H1 (cell line): ENCODE data around the gene LY6G6D. TPM values are rescaled to one million over a fixed set of nuclear protein-coding genes. Genes with fewer than 3 reads are reported as not detected.

Experiments used
- CTCF ChIA-PET: fragments of 300-600 bp; sonication (Branson Sonifier 250); formaldehyde crosslinking; loops from one replicate; lab custom pipeline; 2021; ENCODE audit not compliant: partially characterized antibody; lab: Charles Lee
- POLR2A ChIA-PET: fragments of 300-600 bp; sonication (Branson Sonifier 250); formaldehyde crosslinking; loops from one replicate; lab custom pipeline; 2021; ENCODE audit warnings: inconsistent platforms; ENCODE audit not compliant: partially characterized antibody; lab: Charles Lee
- DNase-seq, 2 experiments: peaks; one replicate each; pipeline versions ENCODE4 v3.0.0 to v3.0.0-alpha.2; 2010 to 2022; ENCODE audit warnings: low spot score in 2 of 2, low read depth in 1 of 2, mixed read lengths in 1 of 2
- FAIRE-seq: peaks from 2 replicates; lab custom pipeline; 2011; peaks lifted over from hg19 to GRCh38; lab: Jason Lieb, UNC
- H2AFZ ChIP-seq: 2 replicates; pipeline ENCODE4 v1.8.1; 2012; ENCODE audit warnings: low read length, inconsistent platforms
- H2AK5ac ChIP-seq: 2 replicates; pipeline ENCODE4 v1.6.1; 2013; ENCODE audit warnings: low read depth, low read length
- H2BK120ac ChIP-seq: replicated peaks from 2 replicates; pipeline ENCODE3; 2013; ENCODE audit warnings: low read depth, low read length, inconsistent platforms
- H2BK12ac ChIP-seq: 2 replicates; pipeline ENCODE4 v1.6.1; 2013; ENCODE audit warnings: low read depth, low read length
- H2BK15ac ChIP-seq: 2 replicates; pipeline ENCODE4 v1.6.1; 2013; ENCODE audit warnings: low read length
- H2BK20ac ChIP-seq: 2 replicates; pipeline ENCODE4 v1.6.1; 2013; ENCODE audit warnings: low read length
- H2BK5ac ChIP-seq: 2 replicates; pipeline ENCODE4 v1.6.1; 2013; ENCODE audit warnings: low read depth, low read length
- H3K14ac ChIP-seq: 2 replicates; pipeline ENCODE4 v1.6.1; 2013; ENCODE audit warnings: inconsistent platforms; ENCODE audit not compliant: insufficient read length
- H3K18ac ChIP-seq: 2 replicates; pipeline ENCODE4 v1.6.1; 2013; ENCODE audit warnings: low read length; ENCODE audit errors: extremely low read depth
- H3K23ac ChIP-seq: 2 replicates; pipeline ENCODE4 v1.6.1; 2013; ENCODE audit warnings: inconsistent platforms; ENCODE audit not compliant: insufficient read length
- H3K23me2 ChIP-seq: 2 replicates; pipeline ENCODE4 v1.6.1; 2013; ENCODE audit warnings: low read depth, low read length
- H3K27ac ChIP-seq: 2 replicates; pipeline ENCODE4 v1.6.1; 2011; ENCODE audit warnings: low read depth, low read length, inconsistent platforms
- H3K27me3 ChIP-seq, 4 experiments: replicated peaks in 1 of 4; 1 replicate in 1 of 4; 2 replicates in 3 of 4; pipeline versions ENCODE4 v1.6.1 to v1.8.1; 2011 to 2013; ENCODE audit warnings: low read length in 3 of 4, mild to moderate bottlenecking in 3 of 4, inconsistent platforms in 2 of 4, mixed read lengths in 2 of 4, moderate library complexity in 1 of 4; ENCODE audit not compliant: control insufficient read depth in 3 of 4, insufficient read depth in 3 of 4; ENCODE audit errors: extremely low read depth in 1 of 4
- H3K36me3 ChIP-seq, 4 experiments: 2 replicates each; pipeline versions ENCODE4 v1.6.1 to v1.8.1; 2011 to 2013; ENCODE audit warnings: mild to moderate bottlenecking in 4 of 4, low read length in 3 of 4, moderate library complexity in 2 of 4, control low read depth in 1 of 4, inconsistent platforms in 1 of 4; ENCODE audit not compliant: insufficient read depth in 4 of 4, control insufficient read depth in 2 of 4
- H3K4ac ChIP-seq: replicated peaks from 2 replicates; pipeline ENCODE3; 2013; ENCODE audit warnings: low read length, low read depth, mixed read lengths, inconsistent platforms; ENCODE audit not compliant: insufficient read length
- H3K4me1 ChIP-seq, 4 experiments: replicated peaks in 1 of 4; 1 replicate in 1 of 4; 2 replicates in 3 of 4; pipeline versions ENCODE4 v1.6.1 to v1.8.1; 2011 to 2013; ENCODE audit warnings: low read length in 3 of 4, inconsistent platforms in 2 of 4, mixed read lengths in 1 of 4; ENCODE audit not compliant: insufficient read depth in 4 of 4, control insufficient read depth in 3 of 4
- H3K4me2 ChIP-seq, 2 experiments: 2 replicates each; pipeline versions ENCODE4 v1.6.1 to v1.8.1; 2011 to 2013; ENCODE audit warnings: low read depth in 2 of 2, low read length in 2 of 2, control low read depth in 1 of 2, inconsistent platforms in 1 of 2, mild to moderate bottlenecking in 1 of 2; ENCODE audit not compliant: insufficient read depth in 1 of 2
- H3K4me3 ChIP-seq, 4 experiments: fragments of 200-600, 300-600 bp in 1 of 4; sonication (generic), shearing (Covaris generic), sonication (Bioruptor Twin) in 1 of 4; 2 replicates each; pipeline versions ENCODE4 v1.5.1 to v1.8.1; 2011 to 2016; ENCODE audit warnings: low read length in 4 of 4, low read depth in 3 of 4, control low read depth in 2 of 4, inconsistent platforms in 2 of 4, mild to moderate bottlenecking in 2 of 4, mixed read lengths in 1 of 4, moderate library complexity in 1 of 4; ENCODE audit not compliant: insufficient read depth in 2 of 4; ENCODE audit errors: extremely low read depth in 1 of 4
- H3K56ac ChIP-seq: replicated peaks from 2 replicates; pipeline ENCODE3; 2013; ENCODE audit warnings: low read depth, mild to moderate bottlenecking, mixed read lengths, low read length, inconsistent platforms; ENCODE audit not compliant: insufficient read length
- H3K79me1 ChIP-seq: 2 replicates; pipeline ENCODE4 v1.6.1; 2013; ENCODE audit warnings: low read depth, low read length, control low read depth
- H3K79me2 ChIP-seq, 2 experiments: 2 replicates each; pipeline versions ENCODE4 v1.6.1 to v1.8.1; 2012 to 2013; ENCODE audit warnings: low read length in 2 of 2, mild to moderate bottlenecking in 2 of 2, inconsistent platforms in 1 of 2; ENCODE audit not compliant: insufficient read depth in 2 of 2, control insufficient read depth in 1 of 2
- H3K9ac ChIP-seq, 4 experiments: replicated peaks in 1 of 4; 1 replicate in 1 of 4; 2 replicates in 3 of 4; pipeline versions ENCODE4 v1.6.1 to v1.8.1; 2011 to 2013; ENCODE audit warnings: low read depth in 3 of 4, low read length in 3 of 4, control low read depth in 2 of 4, mild to moderate bottlenecking in 2 of 4, moderate library complexity in 2 of 4, inconsistent platforms in 1 of 4; ENCODE audit errors: extremely low read depth in 1 of 4
- H3K9me3 ChIP-seq, 2 experiments: 2 replicates each; pipeline versions ENCODE4 v1.6.1 to v1.8.1; 2012 to 2013; ENCODE audit warnings: mild to moderate bottlenecking in 2 of 2, moderate library complexity in 2 of 2, control low read depth in 1 of 2, inconsistent platforms in 1 of 2, low read depth in 1 of 2, low read length in 1 of 2, mixed read lengths in 1 of 2; ENCODE audit not compliant: insufficient read depth in 2 of 2
- H4K20me1 ChIP-seq, 2 experiments: replicated peaks in 1 of 2; 2 replicates each; pipeline versions ENCODE3 to v1.8.1; 2011 to 2013; ENCODE audit warnings: inconsistent platforms in 2 of 2, low read length in 2 of 2, mild to moderate bottlenecking in 1 of 2; ENCODE audit not compliant: insufficient read depth in 2 of 2, control insufficient read depth in 1 of 2
- H4K5ac ChIP-seq: 2 replicates; pipeline ENCODE4 v1.6.1; 2013; ENCODE audit warnings: low read length, low read depth, mixed read lengths, inconsistent platforms; ENCODE audit not compliant: insufficient read length
- H4K8ac ChIP-seq: 2 replicates; pipeline ENCODE4 v1.8.0; 2013; ENCODE audit warnings: mild to moderate bottlenecking, moderate library complexity, low read length, inconsistent platforms; ENCODE audit not compliant: insufficient read depth; ENCODE audit errors: extremely low read depth
- H4K91ac ChIP-seq: replicated peaks from 2 replicates; pipeline ENCODE3; 2013; ENCODE audit warnings: low read length, mixed read lengths, inconsistent platforms; ENCODE audit not compliant: insufficient read length
- ASH2L ChIP-seq: fragments of 200-600, 300-600 bp; sonication (generic); IDR thresholded peaks from one replicate; pipeline ENCODE4 v1.7.1; 2017; ENCODE audit warnings: low read length
- BCL11A ChIP-seq, 2 experiments: IDR thresholded peaks; one replicate each; pipeline ENCODE4 v1.6.1; 2011; ENCODE audit warnings: low read depth in 2 of 2, low read length in 2 of 2, mild to moderate bottlenecking in 2 of 2
- EP300 ChIP-seq, 2 experiments: IDR thresholded peaks; 1 replicate in 1 of 2; 2 replicates in 1 of 2; pipeline ENCODE4 v1.6.1; 2011 to 2012; ENCODE audit warnings: low read depth in 2 of 2, low read length in 2 of 2, mild to moderate bottlenecking in 2 of 2, borderline replicate concordance in 1 of 2, inconsistent platforms in 1 of 2, moderate library complexity in 1 of 2
- SP1 ChIP-seq: IDR thresholded peaks from 2 replicates; pipeline ENCODE4 v1.6.1; 2011; ENCODE audit warnings: low read depth, low read length
- TCF12 ChIP-seq: IDR thresholded peaks from 2 replicates; pipeline ENCODE4 v1.6.1; 2011; ENCODE audit warnings: low read depth, mild to moderate bottlenecking, low read length
- WGBS, 2 experiments: shearing (Covaris generic) in 1 of 2; methylation state at CpG; one replicate each; pipeline versions ENCODE4 v1.1.6 to v1.1.7; 2013 to 2015; ENCODE audit warnings: low lambda C conversion rate in 2 of 2, mixed read lengths in 2 of 2, inconsistent platforms in 1 of 2, low coverage in 1 of 2, missing lambda C conversion rate in 1 of 2; ENCODE audit not compliant: insufficient replicate concordance in 2 of 2, insufficient coverage in 1 of 2, insufficient read length in 1 of 2; ENCODE audit errors: extremely low coverage in 1 of 2, missing lambda C conversion rate in 1 of 2; 5-methylcytosine and 5-hydroxymethylcytosine counted together
- polyA plus RNA-seq, 7 experiments: library from polyadenylated mRNA; depleted of rRNA in 3 of 7; stranded (reverse) in 5 of 7; unstranded in 2 of 7; fragments of >200 nt in 5 of 7; fragments of 200-250 nt in 2 of 7; gene quantifications; 1 replicate in 5 of 7; 2 replicates in 1 of 7; 4 replicates in 1 of 7; pipeline versions ENCODE4 v1.2.1 to v1.2.3, GENCODE V29; 2011 to 2013; ENCODE audit warnings: missing spikeins in 2 of 7, mixed read lengths in 2 of 7
- total RNA-seq: library from RNA; stranded (reverse); fragmentation: NEBNext Ultra II Directional; extraction: Animal tissue kit (Norgen Biotek cat#: 25700); gene quantifications from 2 replicates; pipeline ENCODE4 v1.2.1, GENCODE V29; 2021

LY6G6D gene
- total and polyA plus RNA-seq, 2 of the 8 experiments (the other 6 are each of a cell fraction or from before 2014, with no cell fraction given), result 1.8 TPM; not detected in 1

DNA sequence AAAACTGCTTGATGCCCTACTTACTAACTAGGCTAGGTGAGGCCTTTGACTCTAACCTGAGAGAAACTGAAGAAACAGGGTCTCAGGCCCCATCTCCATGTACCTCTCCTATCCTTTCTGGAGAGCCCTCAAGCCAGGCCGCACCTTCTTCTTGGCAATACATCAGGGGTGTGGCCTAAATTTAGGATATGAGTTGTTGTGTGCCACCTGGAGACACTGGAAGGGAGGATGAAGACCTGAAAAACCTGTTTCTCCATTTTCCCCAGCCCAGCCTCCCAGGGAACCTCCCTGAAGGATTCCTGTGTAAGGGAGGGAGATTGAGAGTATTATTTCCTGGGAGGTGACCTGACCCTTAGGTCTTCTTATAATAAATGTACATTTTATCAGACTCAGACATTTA lies 3.1 kb downstream of the LY6G6D start:
- Histone ChIP-seq H4K8ac (no peak overlapping the region), H3K9me3 (no peaks in the 10 kb centered on the region), H4K20me1 (no peaks in the 10 kb centered on the region), H3K9ac (no peak overlapping the region), H2AK5ac (no peak overlapping the region), H2BK120ac (no peak overlapping the region), H3K4ac (no peak overlapping the region), H3K4me2 (0 out of 4 replicates have a peak overlapping the region, but pooled peaks of 1 of the 2 experiments have one; percentile 45), H3K79me2 (no peaks in the 10 kb centered on the region), H3K23ac (no peak overlapping the region), H2BK15ac (no peak overlapping the region), H3K79me1 (no peaks in the 10 kb centered on the region), H3K56ac (no peak overlapping the region), H3K4me1 (peaks cover 11 to 29% (median 27%) of the 10 kb centered on the region in 4 experiments), H3K18ac (no peak overlapping the region), H2BK20ac (no peak overlapping the region), H2BK12ac (no peak overlapping the region), H3K36me3 (no peaks in the 10 kb centered on the region), H3K23me2 (no peaks in the 10 kb centered on the region), H3K27ac (no peak overlapping the region), H3K14ac (no peak overlapping the region), H4K5ac (no peak overlapping the region), H4K91ac (no peak overlapping the region), H3K27me3 (no peaks in the 10 kb centered on the region; a peak in 1 of 7 replicates), H3K4me3 (peak overlapping the region in 2 of 4 experiments; percentile 9 to 20; a peak in 3 of 8 replicates), H2BK5ac (no peak overlapping the region), H2AFZ (no peak overlapping the region)
- no peak for FAIRE-seq
- no peak for DNase-seq
- ChIA-PET POLR2A (interaction anchor here (1.0 to 3.5 kb wide), 3 partner anchors 17 to 78 kb away, joined by 3 to 10 read pairs (median 5); partner anchors contain the start of gene MSH5), CTCF (interaction anchor here (1.0 to 1.4 kb wide), 5 partner anchors 12 to 73 kb away, joined by 3 to 5 read pairs (median 3); partner anchors contain the start of gene LY6G5B)
- 70% methylated on average over 1 of the region's 1 CpG; no CpG with 5 or more reads in 1 of the 2 experiments for WGBS, 2 experiments
- peak; percentile 72 for TF ChIP-seq SP1
- TF ChIP-seq TCF12, result 0 out of 2 replicates have a peak, but pooled peaks have one; percentile 22
- TF ChIP-seq ASH2L, result peak; percentile 43
- TF ChIP-seq EP300 (IDR thresholded peaks at IDR 0.05; ENCODE audit: borderline replicate concordance in 1 of 2, low read depth in 2 of 2, low read length in 2 of 2), result no peak
- TF ChIP-seq BCL11A (IDR thresholded peaks at IDR 0.05; ENCODE audit: low read depth in 2 of 2, low read length in 2 of 2), result no peak
